Measurements from ENCODE around the gene CNKSR3.
A peak's percentile ranks its signal among the peaks of the same experiment; 100 is the strongest.

Gene CNKSR3

GRCh38 chr6:154457046-154457713, 53.3 kb downstream of the CNKSR3 start:
- no peak for DNase-seq (ENCODE audit: low read depth, low spot score)

DNA sequence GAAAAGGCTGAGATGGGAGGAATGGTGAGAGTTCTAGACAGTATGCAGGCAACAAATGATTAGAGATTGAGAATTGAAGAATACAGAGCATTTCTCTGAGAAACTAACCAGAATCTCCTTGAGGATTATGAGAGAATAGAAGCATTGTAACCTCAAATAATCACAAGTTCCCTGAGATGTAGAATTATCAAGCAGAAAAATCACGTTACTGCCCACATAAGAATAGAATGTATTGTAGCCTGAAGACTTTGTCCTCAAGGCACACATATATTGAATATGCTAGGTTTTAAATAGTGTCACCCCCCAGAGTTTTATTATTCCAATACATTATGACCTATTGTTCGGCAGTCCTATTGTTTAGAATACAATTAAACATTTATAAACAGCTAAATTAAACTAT, 57.2 kb downstream of the CNKSR3 start:
- DNase-seq (ENCODE audit: low read depth, low spot score) = no peak

- DNase-seq (ENCODE audit: low read depth, low spot score) = no peak
Observed at GRCh38 chr6:154450498-154450897, 60.0 kb downstream of the CNKSR3 start.

DNA sequence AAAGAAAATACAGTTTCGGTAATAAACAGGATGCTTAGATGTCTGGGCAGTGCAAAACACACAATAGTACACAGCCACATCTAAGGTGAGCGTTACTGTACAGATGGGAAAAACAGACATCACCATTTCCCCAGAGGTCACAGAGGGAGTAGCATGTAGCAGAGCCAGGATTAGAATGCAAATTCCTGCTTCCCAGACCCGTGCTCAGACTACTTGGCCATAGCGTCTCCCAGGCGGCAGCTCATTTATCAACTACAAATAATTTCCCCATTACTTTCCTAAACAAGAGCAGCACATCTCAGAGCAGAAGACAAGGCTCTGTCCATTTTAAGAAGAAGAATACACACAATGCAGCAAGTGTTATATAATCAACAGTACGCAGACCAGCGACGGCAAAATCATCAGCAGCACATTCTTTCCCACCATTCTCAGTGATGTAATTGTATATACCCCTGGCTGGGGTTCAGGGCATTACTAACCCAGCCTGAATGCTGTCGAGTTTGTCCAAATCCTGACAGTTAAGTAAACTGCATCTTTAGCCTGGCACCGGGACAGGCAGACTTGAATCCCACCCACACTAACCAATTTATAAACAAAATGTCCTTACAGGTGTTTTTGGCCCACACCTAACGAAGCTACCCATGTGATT, 61.9 kb downstream of the CNKSR3 start:
- peak; percentile 34 for DNase-seq (ENCODE audit: low read depth, low spot score)

- DNase-seq (ENCODE audit: low read depth, low spot score) = no peak
Observed at GRCh38 chr6:154447954-154448353, 62.5 kb downstream of the CNKSR3 start.

DNA sequence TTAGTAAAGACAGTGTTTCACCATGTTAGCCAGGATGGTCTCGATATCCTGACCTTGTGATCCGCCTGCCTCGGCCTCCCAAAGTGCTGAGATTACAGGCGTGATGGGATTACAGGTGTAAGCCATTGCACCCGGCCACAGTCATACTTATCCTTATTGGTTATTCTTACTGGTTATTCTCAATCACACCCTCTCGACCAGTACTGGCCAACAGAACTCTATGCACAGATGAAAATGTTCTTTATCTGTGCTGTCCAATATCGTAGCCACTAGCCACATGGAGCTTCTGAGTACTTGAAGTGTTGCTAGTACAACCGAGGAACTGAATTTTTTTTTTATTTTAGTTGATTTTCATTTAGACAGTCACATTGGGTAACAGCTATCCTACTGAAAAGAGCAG, 63.5 kb downstream of the CNKSR3 start:
- DNase-seq (ENCODE audit: low read depth, low spot score) = no peak

DNA sequence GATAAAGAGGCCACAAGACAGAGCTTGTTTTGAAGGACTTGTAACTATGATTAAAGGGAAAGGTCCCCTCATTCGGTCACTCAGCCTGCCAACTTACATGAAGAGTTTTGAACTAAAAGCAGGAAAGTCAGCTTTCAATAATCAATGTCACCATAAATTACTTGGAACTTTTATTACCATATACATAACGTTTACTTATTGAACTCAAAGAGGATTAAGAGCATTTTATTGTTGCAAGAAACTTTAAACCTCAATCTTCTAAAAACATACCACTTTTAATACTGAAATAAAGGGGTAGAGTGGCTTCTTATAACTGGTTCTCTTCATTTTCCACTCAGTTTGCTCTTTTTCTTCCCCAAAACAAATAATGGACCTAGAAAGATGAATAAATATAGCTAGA, 65.1 kb downstream of the CNKSR3 start:
- DNase-seq (ENCODE audit: low read depth, low spot score) = no peak

GRCh38 chr6:154441995-154442310, 68.5 kb downstream of the CNKSR3 start:
- DNase-seq (ENCODE audit: low read depth, low spot score) = no peak

- DNase-seq (ENCODE audit: low read depth, low spot score) = no peak
Observed at GRCh38 chr6:154440422-154441043, 70.0 kb downstream of the CNKSR3 start.

DNA sequence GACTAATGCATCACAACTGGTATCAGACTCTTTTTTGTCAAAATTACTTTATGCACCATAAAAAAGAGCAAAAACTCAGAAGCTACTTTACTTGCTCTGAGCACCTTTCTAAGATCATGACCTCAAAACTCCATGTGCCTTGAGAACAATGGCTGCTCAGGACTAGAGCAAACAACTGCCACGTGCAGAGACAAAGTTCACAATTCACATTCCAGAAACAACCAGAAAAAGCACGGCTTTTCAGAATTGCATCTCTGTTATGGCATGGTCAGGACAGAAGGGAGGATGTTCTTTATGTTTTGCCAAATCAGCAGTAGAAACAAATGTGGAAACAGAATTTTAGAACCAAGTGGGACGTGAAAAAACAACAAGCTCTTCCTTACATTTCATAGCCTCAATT, 70.5 kb downstream of the CNKSR3 start:
- no peak for DNase-seq (ENCODE audit: low read depth, low spot score)

DNA sequence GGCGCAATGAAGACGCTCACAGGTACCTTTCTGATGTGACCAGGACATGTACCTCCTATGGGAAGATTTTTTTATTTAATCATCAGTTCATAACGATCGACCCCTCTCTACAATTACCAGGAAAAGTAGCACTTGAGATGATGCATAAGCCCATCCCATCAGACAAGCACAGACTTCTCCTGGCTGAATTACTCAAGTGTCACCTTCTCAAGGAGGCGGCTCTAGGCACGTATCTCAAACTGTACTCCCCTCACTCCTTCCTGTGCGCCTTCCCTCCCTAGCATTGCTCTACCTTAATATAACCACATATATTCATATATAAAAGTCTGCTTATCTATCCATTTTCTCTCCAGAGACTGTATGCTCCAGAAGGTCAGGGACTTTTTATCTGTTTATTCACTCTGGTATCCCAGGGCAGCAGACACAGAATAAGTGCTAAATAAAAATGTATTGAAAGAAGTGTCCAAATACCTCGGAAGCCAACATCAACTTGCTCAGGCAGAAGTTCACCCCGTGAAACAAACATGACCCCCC, 71.5 kb downstream of the CNKSR3 start:
- DNase-seq (ENCODE audit: low read depth, low spot score) = no peak

GRCh38 chr6:154435400-154435945, 75.0 kb downstream of the CNKSR3 start:
- DNase-seq (ENCODE audit: low read depth, low spot score) = no peak

DNA sequence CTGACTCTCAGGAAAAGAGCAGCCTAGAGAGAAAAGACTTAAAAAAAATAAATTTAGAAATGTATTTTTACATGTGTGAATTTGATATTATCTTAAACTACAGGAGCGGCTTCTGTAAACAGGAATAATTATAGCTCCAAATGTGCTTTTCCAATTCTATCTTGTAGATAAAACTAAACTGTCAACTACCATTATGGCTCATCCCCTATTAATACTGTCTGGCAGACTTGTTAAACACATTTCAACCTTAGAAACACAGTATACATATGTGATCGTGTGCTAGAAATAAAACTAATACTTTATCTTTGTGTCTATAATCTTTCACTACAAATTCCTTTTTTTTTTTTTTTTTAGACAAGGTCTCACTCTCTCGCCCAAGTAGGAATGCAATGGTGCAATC, 75.8 kb downstream of the CNKSR3 start:
- DNase-seq (ENCODE audit: low read depth, low spot score) = no peak

DNA sequence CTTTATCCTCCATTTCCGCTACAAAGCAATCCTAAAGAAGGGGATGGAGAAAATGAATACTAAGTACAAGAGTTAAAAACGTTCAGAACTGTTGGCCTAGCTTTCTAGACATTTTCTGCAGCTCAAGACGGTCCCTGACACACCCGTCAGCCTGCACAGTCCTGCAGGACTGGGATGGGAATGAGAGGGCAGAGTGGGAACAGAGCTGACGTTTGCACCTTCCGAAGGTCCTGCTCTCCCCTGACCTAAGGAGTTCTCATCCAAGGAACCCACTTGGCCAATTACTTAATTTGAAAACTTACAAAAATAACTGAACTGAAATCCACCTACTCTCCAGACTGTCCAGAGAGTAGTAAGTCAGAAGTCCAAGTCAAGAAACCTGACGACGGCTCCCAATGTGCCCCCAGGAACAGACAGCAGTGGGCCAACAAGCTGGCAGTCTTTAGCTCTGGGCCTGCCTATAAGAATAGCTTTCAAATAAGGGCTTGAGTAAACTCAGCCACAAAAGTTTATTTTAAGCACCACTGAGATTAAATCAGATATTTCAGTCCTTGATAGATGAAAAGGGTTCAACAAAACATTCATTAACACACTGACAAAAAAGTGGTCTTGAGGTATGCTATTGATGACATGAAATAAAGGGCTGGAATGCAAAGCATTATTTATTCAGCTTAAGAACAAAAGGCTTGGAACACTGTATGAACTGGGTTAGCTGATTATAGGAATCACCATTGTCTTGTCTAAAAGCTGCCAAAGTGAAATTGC, 76.8 kb downstream of the CNKSR3 start:
- DNase-seq (ENCODE audit: low read depth, low spot score) = no peak

GRCh38 chr6:154432533-154433476, 77.7 kb downstream of the CNKSR3 start:
- DNase-seq (ENCODE audit: low read depth, low spot score) = no peak

DNA sequence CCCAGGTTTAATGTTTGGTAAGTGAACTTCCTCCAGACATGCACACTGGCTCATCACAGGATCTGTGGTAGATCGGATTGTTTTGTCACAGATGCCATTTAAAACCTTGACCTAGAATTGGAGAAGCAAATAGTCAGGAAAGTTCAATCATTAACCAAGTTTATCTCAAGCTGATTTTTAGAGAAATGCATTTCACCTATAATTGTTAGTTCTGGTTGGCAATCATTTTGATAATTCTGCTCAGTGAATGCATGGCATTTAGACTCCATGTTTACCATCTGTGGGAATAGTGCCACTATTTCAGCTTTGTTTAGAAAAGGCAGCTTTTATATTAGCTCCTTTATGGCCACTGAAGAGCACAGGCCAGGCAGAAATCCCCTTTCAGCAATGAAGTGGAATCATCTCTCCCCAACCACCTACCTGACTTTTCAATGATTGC, 80.0 kb downstream of the CNKSR3 start:
- no peak for DNase-seq (ENCODE audit: low read depth, low spot score)

DNA sequence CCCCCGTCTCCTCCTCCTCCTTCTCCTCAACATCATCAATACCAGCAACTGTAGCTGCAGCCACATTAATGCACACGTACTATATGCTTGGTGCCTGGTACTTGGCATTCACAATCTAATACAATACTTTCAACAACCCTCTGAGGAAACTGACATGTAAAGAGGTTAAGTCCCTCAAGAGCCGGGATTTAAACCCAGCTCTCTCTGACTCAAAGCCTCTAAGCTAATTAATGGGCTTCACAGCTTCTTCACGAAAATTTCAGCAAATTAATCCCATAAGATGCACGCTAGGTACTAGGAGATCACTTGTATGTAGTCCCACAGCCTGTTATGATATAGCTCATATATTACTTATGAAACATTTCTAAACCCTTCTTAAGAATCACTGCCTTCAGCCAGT, 80.8 kb downstream of the CNKSR3 start:
- no peak for DNase-seq (ENCODE audit: low read depth, low spot score)

GRCh38 chr6:154428897-154429296, 81.6 kb downstream of the CNKSR3 start:
- no peak for DNase-seq (ENCODE audit: low read depth, low spot score)

DNA sequence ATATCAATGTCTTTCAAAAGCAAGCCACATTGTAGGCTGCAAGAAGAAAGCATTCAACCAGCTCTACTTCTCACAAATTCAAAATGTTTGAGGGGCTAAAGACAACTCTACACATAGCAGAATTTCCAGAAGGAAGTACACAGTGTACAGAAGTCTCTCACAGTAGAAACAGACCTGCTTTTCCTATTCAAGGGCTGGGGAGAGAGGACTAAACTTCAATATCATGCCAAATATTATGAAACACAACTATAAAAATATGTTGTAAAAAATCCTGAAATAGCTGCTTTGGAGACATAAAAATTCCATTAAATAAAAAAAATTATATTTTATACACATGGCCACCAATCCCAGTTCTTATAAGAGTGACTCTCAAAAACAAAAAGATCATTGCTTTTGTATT, 83.0 kb downstream of the CNKSR3 start:
- no peak for DNase-seq (ENCODE audit: low read depth, low spot score)

DNA sequence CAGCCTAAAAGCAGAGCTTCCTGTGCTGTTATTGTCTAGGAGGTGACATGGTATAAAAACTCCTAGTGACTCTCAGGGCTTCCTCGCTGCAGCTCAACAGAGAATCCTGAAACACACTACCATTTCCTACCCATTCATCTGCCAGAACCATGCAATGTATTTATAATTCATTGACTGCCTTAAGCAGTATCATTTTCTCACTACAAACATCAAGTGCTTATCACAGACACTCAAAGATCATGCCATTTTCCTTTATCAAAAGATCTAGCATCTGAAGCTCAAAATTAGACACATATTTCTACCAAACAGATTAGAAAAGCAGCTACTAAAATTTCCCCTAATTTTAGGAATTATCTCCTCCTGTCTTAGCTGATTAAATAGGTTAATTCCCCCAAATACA, 83.5 kb downstream of the CNKSR3 start:
- no peak for DNase-seq (ENCODE audit: low read depth, low spot score)

GRCh38 chr6:154425034-154425433, 85.5 kb downstream of the CNKSR3 start:
- no peak for DNase-seq (ENCODE audit: low read depth, low spot score)
